MM.1S (cell line): ENCODE data around the gene MAGEB17.

Source experiments
- EZH2 ChIP-seq: fragments of 300-600 bp; sonication (generic); optimal IDR thresholded peaks from 2 replicates; pipeline ENCODE3; 2017; ENCODE audit warnings: low read depth, mild to moderate bottlenecking, antibody characterized with exemption, low read length, mixed read lengths
- TF ChIP-seq, protein P1 (sequence below): fragments of 300-600 bp; sonication (generic); IDR thresholded peaks from 2 replicates; pipeline ENCODE4 v1.5.1; 2016; ENCODE audit warnings: antibody characterized with exemption, low read length, mixed read lengths

DNA sequence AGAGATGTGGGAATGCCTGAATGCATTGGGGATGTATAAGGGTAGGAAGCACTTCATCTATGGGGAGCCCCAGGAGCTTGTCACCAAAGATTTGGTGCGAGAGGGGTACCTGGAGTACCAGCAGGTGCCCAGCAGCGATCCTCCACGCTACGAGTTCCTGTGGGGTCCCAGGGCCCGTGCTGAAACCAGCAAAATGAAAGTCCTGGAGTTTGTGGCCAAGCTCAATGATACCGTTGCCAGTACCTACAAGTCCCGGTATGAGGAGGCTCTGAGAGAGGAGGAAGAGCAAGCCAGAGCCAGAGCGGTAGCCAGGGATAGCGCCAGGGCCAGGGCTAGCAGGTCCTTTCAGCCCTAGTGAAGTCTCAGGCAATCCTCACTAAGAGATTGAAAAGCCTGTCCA lies 3.8 kb downstream of the MAGEB17 start:
- TF ChIP-seq, protein P1, sequence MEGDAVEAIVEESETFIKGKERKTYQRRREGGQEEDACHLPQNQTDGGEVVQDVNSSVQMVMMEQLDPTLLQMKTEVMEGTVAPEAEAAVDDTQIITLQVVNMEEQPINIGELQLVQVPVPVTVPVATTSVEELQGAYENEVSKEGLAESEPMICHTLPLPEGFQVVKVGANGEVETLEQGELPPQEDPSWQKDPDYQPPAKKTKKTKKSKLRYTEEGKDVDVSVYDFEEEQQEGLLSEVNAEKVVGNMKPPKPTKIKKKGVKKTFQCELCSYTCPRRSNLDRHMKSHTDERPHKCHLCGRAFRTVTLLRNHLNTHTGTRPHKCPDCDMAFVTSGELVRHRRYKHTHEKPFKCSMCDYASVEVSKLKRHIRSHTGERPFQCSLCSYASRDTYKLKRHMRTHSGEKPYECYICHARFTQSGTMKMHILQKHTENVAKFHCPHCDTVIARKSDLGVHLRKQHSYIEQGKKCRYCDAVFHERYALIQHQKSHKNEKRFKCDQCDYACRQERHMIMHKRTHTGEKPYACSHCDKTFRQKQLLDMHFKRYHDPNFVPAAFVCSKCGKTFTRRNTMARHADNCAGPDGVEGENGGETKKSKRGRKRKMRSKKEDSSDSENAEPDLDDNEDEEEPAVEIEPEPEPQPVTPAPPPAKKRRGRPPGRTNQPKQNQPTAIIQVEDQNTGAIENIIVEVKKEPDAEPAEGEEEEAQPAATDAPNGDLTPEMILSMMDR = no peak
- no peak for TF ChIP-seq EZH2
